HG03039 (cell line): Measurements from ENCODE around the gene EPN1.

Experiments used
- ATAC-seq: cut with Tn5 transposase; IDR thresholded peaks from one replicate; pipeline ENCODE4 v1.9.1; 2021; ENCODE audit warnings: mild to moderate bottlenecking, moderate library complexity; ENCODE audit not compliant: unreplicated experiment

Gene EPN1

DNA sequence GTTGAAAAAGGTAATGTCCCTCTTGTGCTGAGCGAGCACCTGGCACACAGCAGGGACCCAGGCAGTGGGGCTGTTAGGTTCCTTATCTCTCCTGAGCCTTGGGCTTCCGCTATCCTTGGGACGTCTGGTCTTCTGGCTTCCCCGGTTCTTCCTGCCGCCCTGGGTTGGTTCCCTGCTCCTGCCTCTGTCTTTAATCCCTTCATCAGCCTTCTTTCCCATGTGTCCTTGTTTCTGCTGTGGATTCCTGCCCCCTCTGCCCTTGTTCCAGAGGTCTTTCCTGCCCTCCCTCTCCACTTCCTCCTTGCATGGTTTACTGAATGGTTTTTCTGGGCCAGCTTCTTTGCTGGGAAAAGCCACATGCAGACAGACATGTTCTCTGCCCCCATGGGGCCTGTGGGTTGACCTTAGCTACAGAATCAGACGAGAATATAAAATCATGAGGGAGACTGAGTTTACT is 2.6 kb downstream of the EPN1 start:
- no peak for ATAC-seq

- ATAC-seq, result peak; percentile 47
Measured at GRCh38 chr19:55678121-55678671, 3.2 kb downstream of the EPN1 start.

DNA sequence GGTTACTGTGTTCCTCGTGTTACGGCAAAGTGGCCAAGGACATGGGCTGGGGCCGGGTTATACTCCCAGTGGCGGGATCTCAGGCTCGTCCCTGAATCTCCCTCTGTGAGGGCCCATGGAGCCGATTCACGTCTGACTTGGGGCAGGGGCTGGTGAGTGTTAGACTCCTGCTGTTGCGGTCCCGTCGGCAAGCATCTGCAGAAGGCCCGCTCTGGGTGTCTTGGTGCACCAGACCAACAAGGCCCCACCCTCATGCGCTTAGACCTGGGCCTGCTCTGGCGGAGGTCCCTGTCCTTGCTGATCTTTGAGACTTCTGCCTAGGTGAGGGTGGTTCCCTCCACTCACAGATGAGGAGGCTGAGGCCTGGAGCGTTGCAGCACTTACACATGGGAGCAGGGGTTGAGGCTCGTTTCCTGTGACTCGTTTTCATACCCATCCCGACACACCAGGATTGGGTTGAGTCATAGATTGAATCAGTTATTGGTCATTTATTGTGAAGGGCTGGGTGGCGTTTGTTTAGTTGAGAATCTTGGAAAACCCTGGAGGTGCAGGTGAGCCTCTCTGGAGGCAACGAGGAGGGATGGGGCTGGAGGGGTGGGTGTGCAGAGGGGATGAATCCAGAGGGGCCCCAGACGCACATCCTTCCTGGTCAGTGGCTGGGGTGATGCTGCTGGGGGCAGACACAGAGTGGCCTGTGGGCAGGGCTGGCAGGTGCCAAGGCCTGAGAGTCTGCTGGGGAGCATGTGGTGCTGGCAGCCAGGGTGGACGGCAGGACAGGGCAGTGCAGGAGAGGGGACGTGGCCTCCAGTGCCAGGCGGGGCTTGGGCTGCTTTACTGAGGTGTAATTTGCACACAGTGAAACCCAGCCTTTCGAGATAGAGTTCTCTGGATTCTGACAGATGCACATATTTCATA is 4.6 kb downstream of the EPN1 start:
- ATAC-seq, result no peak

DNA sequence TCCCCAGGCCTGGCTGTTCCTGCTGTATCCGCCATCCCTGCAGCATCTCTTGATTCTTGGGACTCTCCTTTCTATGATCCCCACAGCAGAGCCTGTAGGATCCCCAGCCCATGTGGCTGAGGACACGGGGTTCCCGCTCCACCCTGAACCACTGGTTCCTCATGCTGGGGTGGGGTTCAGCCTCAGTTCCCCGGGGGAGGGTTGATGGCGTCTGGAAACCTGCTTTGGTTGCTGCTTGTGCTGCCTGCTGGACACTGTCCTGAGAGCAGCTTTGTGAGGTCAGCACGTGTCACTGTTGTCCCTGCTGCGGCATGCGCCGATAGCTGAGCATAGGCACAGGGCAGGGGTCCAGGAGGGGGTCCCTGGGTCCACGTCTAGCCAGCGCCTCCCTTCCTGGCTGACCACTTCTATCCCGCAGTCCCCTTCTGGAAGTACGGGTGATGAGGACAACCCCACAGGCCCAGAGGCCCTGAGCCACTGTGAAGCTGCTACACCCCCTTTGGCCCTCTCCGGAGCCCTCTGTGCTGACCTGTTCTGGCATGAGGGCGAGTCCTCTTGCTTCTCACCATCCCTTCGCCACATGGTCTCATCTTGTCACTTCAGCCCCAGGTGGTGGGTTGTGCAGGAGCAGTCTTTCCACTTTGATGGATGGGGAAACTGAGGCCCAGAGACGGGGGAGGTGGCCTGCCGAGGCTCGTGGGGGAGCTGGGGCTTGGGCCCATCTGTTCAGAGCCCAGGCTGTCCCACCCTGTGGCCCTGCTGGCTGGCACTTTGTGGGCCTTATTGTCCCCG is 5.5 kb downstream of the EPN1 start:
- no peak for ATAC-seq

DNA sequence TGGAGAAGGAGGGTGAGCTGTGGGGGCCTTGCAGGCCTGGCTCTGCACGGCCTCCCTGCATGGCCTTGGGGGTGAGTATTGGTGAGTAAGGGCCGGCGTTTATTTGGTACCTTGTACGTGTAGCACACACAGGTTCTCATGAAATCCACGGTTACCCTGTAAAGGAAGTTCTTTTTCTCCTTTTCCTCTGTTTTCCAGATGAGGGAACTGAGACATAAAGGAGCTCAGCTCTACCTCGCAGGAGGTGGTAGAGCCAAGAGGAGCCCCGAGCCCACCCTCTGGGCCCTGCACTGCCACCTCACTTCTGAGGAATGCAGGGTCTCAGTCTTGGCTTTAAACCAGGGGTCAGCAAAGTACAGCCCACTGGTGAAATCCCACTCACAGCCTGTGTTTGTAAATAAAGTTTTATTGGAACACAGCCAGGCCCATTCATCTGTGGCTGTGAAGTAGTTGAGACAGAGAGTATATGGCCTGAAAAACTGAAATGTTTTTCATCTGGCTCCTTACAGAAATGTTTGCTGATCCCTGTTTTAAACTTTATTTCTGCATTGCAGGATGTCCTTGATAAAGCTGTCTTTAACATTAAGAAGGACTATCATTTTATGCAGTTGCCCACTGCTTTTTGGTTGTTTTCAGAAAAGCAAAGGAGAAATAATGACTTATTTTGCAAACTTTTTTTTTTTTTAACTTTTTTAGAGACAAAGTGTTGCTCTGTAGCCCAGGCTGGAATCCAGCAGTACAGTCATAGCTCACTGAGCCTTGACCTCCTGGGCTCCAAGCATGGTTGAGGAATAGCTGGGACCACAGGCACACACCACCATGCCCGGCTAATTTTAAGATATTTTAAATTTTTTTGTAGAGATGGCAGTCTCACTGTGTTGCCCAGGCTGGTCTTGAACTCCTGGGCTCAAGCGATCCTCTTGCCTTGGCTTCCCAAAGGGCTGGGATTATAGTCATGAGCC is 6.4 kb downstream of the EPN1 start:
- no peak for ATAC-seq

GRCh38 chr19:55683449-55684261 is 8.6 kb downstream of the EPN1 start:
- no peak for ATAC-seq

DNA sequence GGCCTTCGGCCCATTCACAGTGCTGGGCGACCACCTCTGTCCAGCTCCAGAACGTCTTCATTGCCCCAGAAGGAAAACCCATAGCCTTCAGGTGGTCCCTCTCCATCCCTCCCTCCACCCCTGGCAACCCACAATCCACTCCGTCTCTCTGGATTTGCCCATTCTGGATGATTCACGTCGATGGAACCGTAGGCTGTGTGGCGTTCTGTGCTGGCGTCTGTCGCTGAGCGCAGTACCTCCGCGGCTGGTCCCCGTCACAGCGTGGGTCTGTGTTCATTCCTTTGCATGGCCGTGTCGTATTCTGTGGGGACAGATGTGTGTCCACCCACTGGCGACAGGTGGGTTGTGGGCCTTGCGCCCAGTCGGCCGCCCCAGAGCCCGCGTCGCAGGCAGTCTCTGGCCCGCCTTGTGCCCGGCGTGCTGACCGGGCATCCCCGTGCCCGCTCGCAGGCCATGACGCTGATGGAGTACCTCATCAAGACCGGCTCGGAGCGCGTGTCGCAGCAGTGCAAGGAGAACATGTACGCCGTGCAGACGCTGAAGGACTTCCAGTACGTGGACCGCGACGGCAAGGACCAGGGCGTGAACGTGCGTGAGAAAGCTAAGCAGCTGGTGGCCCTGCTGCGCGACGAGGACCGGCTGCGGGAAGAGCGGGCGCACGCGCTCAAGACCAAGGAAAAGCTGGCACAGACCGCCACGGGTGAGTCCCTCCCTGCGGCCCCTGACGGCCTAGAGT is 10.1 kb downstream of the EPN1 start:
- no peak for ATAC-seq

DNA sequence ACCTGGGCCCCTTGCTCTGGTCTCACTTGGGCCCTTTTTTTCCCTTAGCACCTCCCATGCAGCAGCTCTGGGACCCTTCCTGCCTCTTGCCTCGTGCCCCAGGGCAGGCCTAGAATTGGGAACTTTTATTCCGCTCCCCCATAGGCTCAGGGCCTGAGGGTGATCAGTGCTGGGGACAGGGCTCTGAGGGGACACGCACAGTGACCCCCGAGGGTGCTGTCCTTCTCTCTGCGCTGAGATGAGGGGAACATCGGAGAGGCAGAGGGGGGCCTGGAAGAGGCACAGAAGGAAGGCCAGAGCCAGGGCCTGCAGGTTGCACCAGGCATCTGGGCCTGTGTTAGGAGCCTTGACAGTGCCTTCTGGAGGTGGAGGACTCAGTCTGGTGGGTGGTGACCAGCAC is 10.8 kb downstream of the EPN1 start:
- no peak for ATAC-seq

- no peak for ATAC-seq
Measured at GRCh38 chr19:55686311-55687050, 11.5 kb downstream of the EPN1 start.

- no peak for ATAC-seq
Measured at GRCh38 chr19:55687281-55688201, 12.5 kb downstream of the EPN1 start.

GRCh38 chr19:55688422-55689218 is 13.6 kb downstream of the EPN1 start:
- ATAC-seq, result no peak

- ATAC-seq, result no peak
Measured at GRCh38 chr19:55689411-55690108, 14.5 kb downstream of the EPN1 start.

DNA sequence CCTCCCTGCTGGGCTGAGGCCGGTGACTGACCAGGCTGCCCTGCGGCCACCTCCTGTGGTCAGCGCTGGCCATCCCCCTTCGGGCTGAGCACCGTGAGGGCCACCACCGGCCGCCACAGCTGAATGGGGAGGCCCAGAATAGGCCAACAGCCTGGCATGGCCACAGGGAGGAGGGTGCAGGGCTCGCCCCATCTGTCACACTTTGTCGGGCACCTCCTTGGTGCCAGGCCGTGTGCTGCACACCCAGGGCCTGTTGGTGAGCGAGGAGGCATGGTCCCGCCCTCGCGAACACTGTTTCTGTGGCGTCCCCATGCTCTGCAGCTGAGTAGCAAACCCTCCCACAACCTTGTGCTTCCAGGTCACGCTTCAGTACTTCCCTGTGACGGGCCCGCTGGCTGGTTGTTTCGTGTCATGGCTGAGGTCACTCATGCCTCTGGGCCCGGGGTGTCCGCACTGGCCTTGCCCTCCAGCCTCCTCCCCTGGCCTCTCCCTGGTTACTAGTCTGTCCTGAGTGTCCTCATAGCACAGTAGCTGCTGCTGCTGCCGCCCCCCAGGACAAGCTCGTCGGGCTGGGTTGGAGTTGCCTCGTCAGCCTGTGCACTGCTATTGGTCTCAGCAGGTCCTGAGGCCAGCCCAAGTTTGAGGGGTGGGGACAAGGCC is 15.2 kb downstream of the EPN1 start:
- ATAC-seq, result no peak

- no peak for ATAC-seq
Measured at GRCh38 chr19:55690769-55691545, 15.9 kb downstream of the EPN1 start.
